MCF 10A (cell line): ENCODE measurements around the gene C9orf57. TPM values are rescaled to one million over a fixed set of nuclear protein-coding genes. Genes with fewer than 3 reads are reported as not detected.
A peak's percentile ranks its signal among the peaks of the same experiment; 100 is the strongest.

Experiments
- BruUV-seq: library from RNA; stranded (reverse); fragments of 400-500 nt; replicated peaks from 2 replicates; lab custom pipeline; 2021; lab: Mats Ljungman, UMichigan
- CTCF ChIA-PET: fragments of 300-600 bp; sonication (Branson Sonifier 250); formaldehyde crosslinking; extraction: SDS; loops from one replicate; lab custom pipeline; 2021; ENCODE audit warnings: antibody characterized with exemption, inconsistent platforms; lab: Yijun Ruan, JAX
- POLR2A ChIA-PET: fragments of 300-600, 350-650 bp; sonication (Branson Sonifier 250); formaldehyde crosslinking; extraction: SDS; loops from one replicate; lab custom pipeline; 2020; ENCODE audit warnings: antibody characterized with exemption, inconsistent platforms; lab: Yijun Ruan, JAX
- DNase-seq: peaks from one replicate; pipeline ENCODE4 v3.0.0-alpha.2; 2018; ENCODE audit not compliant: unreplicated experiment
- H3K27ac Mint-ChIP-seq: one replicate; pipeline ENCODE4 v1.8.0; 2022; ENCODE audit warnings: mild to moderate bottlenecking, low read depth, mixed read lengths; ENCODE audit not compliant: unreplicated experiment
- H3K27me3 Mint-ChIP-seq: one replicate; pipeline ENCODE4 v1.8.0; 2022; ENCODE audit warnings: mixed read lengths; ENCODE audit not compliant: insufficient read depth, unreplicated experiment
- H3K36me3 Mint-ChIP-seq: one replicate; pipeline ENCODE4 v1.8.0; 2022; ENCODE audit warnings: mild to moderate bottlenecking, moderate library complexity, mixed read lengths; ENCODE audit not compliant: insufficient read depth, unreplicated experiment
- H3K4me1 Mint-ChIP-seq: one replicate; pipeline ENCODE4 v1.8.0; 2022; ENCODE audit warnings: mixed read lengths; ENCODE audit not compliant: insufficient read depth, unreplicated experiment
- H3K4me3 Mint-ChIP-seq: one replicate; pipeline ENCODE4 v1.8.0; 2022; ENCODE audit warnings: mild to moderate bottlenecking, moderate library complexity, mixed read lengths; ENCODE audit not compliant: unreplicated experiment
- H3K9me3 Mint-ChIP-seq: one replicate; pipeline ENCODE4 v1.8.0; 2022; ENCODE audit warnings: mixed read lengths; ENCODE audit not compliant: unreplicated experiment
- intact Hi-C: fragments of 100-400 bp; cut with micrococcal nuclease; formaldehyde crosslinking; loops from 2 replicates; pipeline ENCODE4 v1.14.1; 2022
- total RNA-seq: library from RNA; stranded (reverse); gene quantifications from 2 replicates; pipeline ENCODE4 v1.2.3, GENCODE V29; 2022
- TF ChIP-seq, protein P1 (sequence below): fragments of 200-600 bp; IDR thresholded peaks from one replicate; pipeline ENCODE4 v1.8.0; 2022; ENCODE audit warnings: antibody characterized with exemption, mild to moderate bottlenecking; ENCODE audit not compliant: unreplicated experiment

Gene C9orf57
- total RNA-seq, 1 experiment from 2014 or later: not detected

DNA sequence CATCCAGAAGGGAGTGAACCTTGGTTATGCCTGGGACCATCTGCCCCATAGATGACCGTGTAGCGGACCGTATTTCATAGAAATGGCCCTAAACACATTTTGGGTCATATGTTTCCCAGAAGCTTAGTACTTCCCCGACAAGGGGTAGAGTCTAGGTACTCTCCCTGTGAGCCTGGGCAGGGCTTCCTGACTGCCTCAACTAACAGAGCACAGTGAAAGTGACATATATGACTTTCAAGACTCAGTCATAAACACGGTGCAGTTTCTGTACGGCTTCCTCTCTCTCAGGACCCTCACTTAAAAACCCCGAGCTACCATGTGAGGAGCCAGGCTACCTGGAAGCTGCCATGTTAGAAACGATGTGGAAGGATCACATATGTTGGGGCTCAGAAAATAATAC is 20.9 kb downstream of the C9orf57 start:
- intact Hi-C loops: loop anchor here (1.0 to 5.0 kb wide), 6 partner anchors 164 to 783 kb away; partner anchors contain the start of gene ZFAND5
- TF ChIP-seq, protein P1, sequence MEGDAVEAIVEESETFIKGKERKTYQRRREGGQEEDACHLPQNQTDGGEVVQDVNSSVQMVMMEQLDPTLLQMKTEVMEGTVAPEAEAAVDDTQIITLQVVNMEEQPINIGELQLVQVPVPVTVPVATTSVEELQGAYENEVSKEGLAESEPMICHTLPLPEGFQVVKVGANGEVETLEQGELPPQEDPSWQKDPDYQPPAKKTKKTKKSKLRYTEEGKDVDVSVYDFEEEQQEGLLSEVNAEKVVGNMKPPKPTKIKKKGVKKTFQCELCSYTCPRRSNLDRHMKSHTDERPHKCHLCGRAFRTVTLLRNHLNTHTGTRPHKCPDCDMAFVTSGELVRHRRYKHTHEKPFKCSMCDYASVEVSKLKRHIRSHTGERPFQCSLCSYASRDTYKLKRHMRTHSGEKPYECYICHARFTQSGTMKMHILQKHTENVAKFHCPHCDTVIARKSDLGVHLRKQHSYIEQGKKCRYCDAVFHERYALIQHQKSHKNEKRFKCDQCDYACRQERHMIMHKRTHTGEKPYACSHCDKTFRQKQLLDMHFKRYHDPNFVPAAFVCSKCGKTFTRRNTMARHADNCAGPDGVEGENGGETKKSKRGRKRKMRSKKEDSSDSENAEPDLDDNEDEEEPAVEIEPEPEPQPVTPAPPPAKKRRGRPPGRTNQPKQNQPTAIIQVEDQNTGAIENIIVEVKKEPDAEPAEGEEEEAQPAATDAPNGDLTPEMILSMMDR: no peak
- DNase-seq: no peak
- Mint-ChIP-seq H3K4me1 (peaks cover 12% of the 10 kb centered on the region), H3K9me3 (no peaks in the 10 kb centered on the region), H3K27me3 (no peaks in the 10 kb centered on the region), H3K27ac (no peak overlapping the region), H3K36me3 (no peaks in the 10 kb centered on the region), H3K4me3 (no peak overlapping the region)
- ChIA-PET POLR2A (interaction anchor here (0.7 to 2.0 kb wide), 6 partner anchors 164 to 783 kb away, joined by 3 to 18 read pairs (median 4); no protein-coding TSS in a partner anchor), CTCF (interaction anchor here (0.6 to 6.8 kb wide), 73 partner anchors 8 to 1121 kb away, joined by 3 to 242 read pairs (median 5); no protein-coding TSS in a partner anchor)
- no TSS peak for BruUV-seq

DNA sequence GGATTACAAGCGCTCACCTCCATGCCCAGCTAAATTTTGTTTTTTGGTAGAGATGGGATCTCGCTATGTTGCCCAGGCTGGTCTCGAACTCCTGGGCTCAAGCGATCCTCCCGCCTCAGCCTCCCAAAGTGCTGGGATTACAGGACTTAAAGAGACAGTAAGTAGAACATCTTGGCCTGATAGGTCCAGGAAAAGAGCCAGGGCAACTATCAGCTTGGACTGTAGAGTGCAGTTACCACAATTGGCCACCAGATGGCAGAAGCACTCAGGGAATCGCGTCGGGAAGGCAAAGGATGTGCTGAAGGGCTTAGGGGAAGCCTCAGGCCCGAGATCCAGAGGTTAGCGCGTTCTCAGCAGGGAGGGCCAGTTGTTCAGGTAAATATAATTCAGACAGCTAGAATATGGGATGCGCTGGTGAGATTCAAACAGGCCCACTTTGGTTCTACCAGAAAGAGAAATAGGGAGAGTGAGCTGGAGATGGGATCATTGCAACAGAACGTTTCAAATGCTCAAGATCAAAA is 21.5 kb downstream of the C9orf57 start:
- CTCF ChIA-PET: interaction anchor here (0.5 to 6.8 kb wide), 86 partner anchors 8 to 1517 kb away, joined by 3 to 242 read pairs (median 4); no protein-coding TSS in a partner anchor

DNA sequence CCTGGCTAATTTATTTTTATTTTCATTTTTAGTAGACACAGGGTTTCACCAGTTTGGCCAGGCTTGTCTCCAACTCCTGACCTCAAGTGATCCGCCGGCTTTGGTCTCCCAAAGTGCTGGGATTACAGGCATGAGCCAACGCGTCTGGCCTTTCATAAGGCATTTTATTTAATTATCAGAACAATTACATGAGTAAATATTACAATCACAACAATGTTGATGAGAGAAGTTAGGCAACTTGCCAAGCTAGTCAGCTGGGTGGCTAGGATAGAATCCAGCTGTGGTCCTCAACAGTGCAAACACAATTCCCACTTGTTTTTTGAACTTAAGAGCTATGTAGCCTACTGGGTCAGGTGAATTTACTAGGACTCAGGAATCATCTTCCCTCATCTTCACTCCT is 22.0 kb downstream of the C9orf57 start:
- POLR2A ChIA-PET: interaction anchor here (0.6 to 2.0 kb wide), 6 partner anchors 165 to 1617 kb away, joined by 3 to 18 read pairs (median 3); no protein-coding TSS in a partner anchor
- H3K36me3 Mint-ChIP-seq: no peaks in the 10 kb centered on the region

More for the DNA sequence above, 21.5 kb downstream of the C9orf57 start:
- H3K27me3 Mint-ChIP-seq: no peaks in the 10 kb centered on the region
- POLR2A ChIA-PET: interaction anchor here (0.5 to 2.0 kb wide), 8 partner anchors 163 to 1618 kb away, joined by 3 to 18 read pairs (median 3); no protein-coding TSS in a partner anchor
- TF ChIP-seq, protein P1: peak; percentile 94
- H3K27ac Mint-ChIP-seq: no peak overlapping the region
- H3K9me3 Mint-ChIP-seq: no peaks in the 10 kb centered on the region
- no peak overlapping the region for H3K4me3 Mint-ChIP-seq
- H3K36me3 Mint-ChIP-seq: no peaks in the 10 kb centered on the region
- no TSS peak for BruUV-seq
- peaks cover 12% of the 10 kb centered on the region for H3K4me1 Mint-ChIP-seq
- peak; percentile 85 for DNase-seq
- intact Hi-C loops: loop anchor here (1.0 to 5.0 kb wide), 6 partner anchors 164 to 783 kb away; partner anchors contain the start of gene ZFAND5

More for the DNA sequence above, 22.0 kb downstream of the C9orf57 start:
- CTCF ChIA-PET: interaction anchor here (0.5 to 6.8 kb wide), 48 partner anchors 9 to 1518 kb away, joined by 3 to 242 read pairs (median 5); no protein-coding TSS in a partner anchor
- no peaks in the 10 kb centered on the region for H3K9me3 Mint-ChIP-seq
- H3K4me1 Mint-ChIP-seq: peaks cover 12% of the 10 kb centered on the region
- intact Hi-C loops: loop anchor here (2.0 to 5.0 kb wide), 3 partner anchors 329 to 714 kb away; partner anchors contain the start of gene ZFAND5
- TF ChIP-seq, protein P1: no peak
- no peaks in the 10 kb centered on the region for H3K27me3 Mint-ChIP-seq
- DNase-seq: no peak
- no peak overlapping the region for H3K27ac Mint-ChIP-seq
- H3K4me3 Mint-ChIP-seq: no peak overlapping the region
- BruUV-seq: no TSS peak
